B cell (primary cell): ENCODE results near the gene PKNOX2. TPM values are rescaled to one million over a fixed set of nuclear protein-coding genes. Genes with fewer than 3 reads are reported as not detected.

Experiments used
- ATAC-seq: fragments of 200-7000 bp; cut with Tn5 transposase; one replicate; pipeline ENCODE4 v1.10.0; 2021; ENCODE audit warnings: low read depth, mild to moderate bottlenecking, moderate number of reproducible peaks, moderate library complexity
- CTCF ChIA-PET: fragments of 350-600 bp; sonication (Branson Sonifier 250); formaldehyde crosslinking; loops from one replicate; lab custom pipeline; 2021; ENCODE audit warnings: antibody characterized with exemption, inconsistent platforms; lab: Charles Lee
- POLR2A ChIA-PET: fragments of 350-600 bp; sonication (Branson Sonifier 250); formaldehyde crosslinking; loops from one replicate; lab custom pipeline; 2021; ENCODE audit warnings: antibody characterized with exemption; lab: Charles Lee
- DNase-seq: peaks from one replicate; pipeline ENCODE4 v3.0.0; 2013
- H2AFZ ChIP-seq: 2 replicates; pipeline ENCODE4 v1.6.1; 2012; ENCODE audit warnings: mild to moderate bottlenecking, low read depth, low read length; ENCODE audit not compliant: insufficient read depth, poor library complexity, severe bottlenecking
- H3K27ac ChIP-seq, 2 donors: 1 replicate in 1 of 2; 2 replicates in 1 of 2; pipeline ENCODE4 v1.5.1; 2012 to 2013; ENCODE audit warnings: low read length in 2 of 2, mild to moderate bottlenecking in 2 of 2, moderate library complexity in 1 of 2
- H3K27me3 ChIP-seq, 4 experiments: fragments of 200-600 bp in 1 of 4; sonication (generic) in 1 of 4; replicated peaks in 1 of 4; 1 replicate in 2 of 4; 2 replicates in 2 of 4; pipeline versions ENCODE4 v1.6.1 to v1.7.0; 2013 to 2016; ENCODE audit warnings: low read length in 3 of 4, mild to moderate bottlenecking in 2 of 4, mixed read lengths in 1 of 4, moderate library complexity in 1 of 4; ENCODE audit not compliant: insufficient read depth in 4 of 4, control insufficient read depth in 3 of 4; ENCODE audit errors: control extremely low read depth in 1 of 4
- H3K36me3 ChIP-seq, 2 experiments: replicated peaks in 1 of 2; 1 replicate in 1 of 2; 2 replicates in 1 of 2; pipeline versions ENCODE4 v1.6.1 to v1.7.1; 2013; ENCODE audit warnings: low read length in 1 of 2; ENCODE audit not compliant: insufficient read depth in 2 of 2, control insufficient read depth in 1 of 2; ENCODE audit errors: control extremely low read depth in 1 of 2, extremely low read depth in 1 of 2
- H3K4me1 ChIP-seq, 2 donors: fragments of 200-600 bp in 1 of 2; sonication (generic) in 1 of 2; 1 replicate in 1 of 2; 2 replicates in 1 of 2; pipeline versions ENCODE4 v1.5.1 to v1.6.1; 2013 to 2017; ENCODE audit warnings: low read length in 2 of 2; ENCODE audit not compliant: control insufficient read depth in 2 of 2, insufficient read depth in 2 of 2
- H3K4me2 ChIP-seq: replicated peaks from 2 replicates; pipeline ENCODE3; 2012; ENCODE audit warnings: mild to moderate bottlenecking, low read depth, low read length; ENCODE audit not compliant: poor library complexity, severe bottlenecking
- H3K4me3 ChIP-seq, 5 experiments: fragments of 200-600 bp in 1 of 5; sonication (generic) in 1 of 5; 1 replicate in 3 of 5; 2 replicates in 2 of 5; pipeline versions ENCODE4 v1.5.1 to v1.7.0; 2011 to 2016; ENCODE audit warnings: low read length in 4 of 5, mild to moderate bottlenecking in 4 of 5, low read depth in 2 of 5, control low read depth in 1 of 5, moderate library complexity in 1 of 5; ENCODE audit not compliant: insufficient read depth in 1 of 5; ENCODE audit errors: control extremely low read depth in 1 of 5, extremely low read depth in 1 of 5
- H3K79me2 ChIP-seq: fragments of 200-600 bp; sonication (generic); one replicate; pipeline ENCODE4 v1.6.0; 2016; ENCODE audit warnings: low read length; ENCODE audit not compliant: control insufficient read depth, insufficient read depth
- H3K9ac ChIP-seq: fragments of 200-600 bp; sonication (generic); 2 replicates; pipeline ENCODE4 v1.6.1; 2017; ENCODE audit warnings: mild to moderate bottlenecking, low read length, moderate library complexity
- H3K9me3 ChIP-seq, 3 donors: one replicate each; pipeline versions ENCODE4 v1.6.1 to v1.7.1; 2013; ENCODE audit warnings: low read length in 2 of 3; ENCODE audit not compliant: control insufficient read depth in 2 of 3, insufficient read depth in 1 of 3; ENCODE audit errors: control extremely low read depth in 1 of 3
- H4K20me1 ChIP-seq: 2 replicates; pipeline ENCODE4 v1.6.0; 2012; ENCODE audit warnings: mild to moderate bottlenecking, low read length; ENCODE audit not compliant: insufficient read depth, control insufficient read depth, poor library complexity, severe bottlenecking
- H3K27ac Mint-ChIP-seq: one replicate; pipeline ENCODE4 v1.8.0; 2021; ENCODE audit warnings: mixed read lengths
- H3K27me3 Mint-ChIP-seq: one replicate; pipeline ENCODE4 v1.8.0; 2021; ENCODE audit warnings: mixed read lengths
- H3K4me1 Mint-ChIP-seq: one replicate; pipeline ENCODE4 v1.8.0; 2021; ENCODE audit warnings: mixed read lengths
- H3K4me3 Mint-ChIP-seq: one replicate; pipeline ENCODE4 v1.8.0; 2021; ENCODE audit warnings: mixed read lengths
- H3K9me3 Mint-ChIP-seq: one replicate; pipeline ENCODE4 v1.8.0; 2022; ENCODE audit warnings: mixed read lengths; ENCODE audit not compliant: insufficient read depth
- CTCF ChIP-seq: fragments of 200-600 bp; IDR thresholded peaks from one replicate; pipeline ENCODE4 v1.8.0; 2022; ENCODE audit warnings: antibody characterized with exemption, mild to moderate bottlenecking
- EZH2 ChIP-seq: IDR thresholded peaks from 2 replicates; pipeline ENCODE4 v1.6.1; 2012; ENCODE audit warnings: borderline replicate concordance, low read depth, mild to moderate bottlenecking, moderate library complexity, low read length; ENCODE audit not compliant: insufficient read depth, poor library complexity, severe bottlenecking
- WGBS: methylation state at CpG from one replicate; pipeline ENCODE4 v1.1.5; 2013; ENCODE audit warnings: missing lambda C conversion rate; ENCODE audit not compliant: insufficient coverage; 5-methylcytosine and 5-hydroxymethylcytosine counted together
- intact Hi-C: fragments of 100-400 bp; cut with micrococcal nuclease; formaldehyde crosslinking; loops from one replicate; pipeline ENCODE4 v1.10.0; 2022
- polyA plus RNA-seq: library from polyadenylated mRNA; depleted of rRNA; stranded (reverse); fragments of >200 nt; gene quantifications from 2 replicates; pipeline ENCODE4 v1.2.3, GENCODE V29; 2012
- total RNA-seq, 2 donors: library from RNA; stranded (reverse); fragments of 120-200 nt in 1 of 2; gene quantifications; 1 replicate in 1 of 2; 2 replicates in 1 of 2; pipeline versions ENCODE4 v1.2.3 to v1.2.4, GENCODE V29; 2013 to 2022

The PKNOX2 gene
- total and polyA plus RNA-seq, 2 donors (not counting 1 experiment from before 2014, with no cell fraction given), result not detected

DNA sequence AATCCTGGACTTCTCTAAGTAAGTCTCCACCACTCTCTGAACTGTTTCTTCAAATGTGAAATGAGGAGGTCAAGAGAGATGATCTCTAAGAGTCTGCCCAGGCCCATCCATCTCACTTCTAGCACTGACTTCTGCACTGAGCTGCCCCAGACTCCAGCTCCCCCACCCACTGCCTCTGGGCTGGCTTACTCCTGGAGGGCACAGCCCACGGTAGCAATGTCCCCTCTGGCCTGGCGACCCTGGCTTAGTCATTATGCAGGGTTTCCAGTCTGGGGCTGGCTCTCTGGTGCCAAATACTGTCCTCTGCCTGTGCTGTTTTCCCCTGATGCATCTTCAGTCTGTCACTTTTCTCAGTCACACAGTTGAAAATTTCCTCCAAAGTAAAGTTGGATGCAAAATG is 60.9 kb downstream of the PKNOX2 start:
- CTCF ChIA-PET, result no interaction called here
- H3K9me3 Mint-ChIP-seq, result no peaks in the 10 kb centered on the region
- Histone ChIP-seq H3K79me2 (no peaks in the 10 kb centered on the region), H3K4me3 (no peak overlapping the region), H3K4me2 (no peak overlapping the region), H3K27me3 (peaks cover 0 to 10% (median 0%) of the 10 kb centered on the region in 4 experiments), H3K36me3 (no peaks in the 10 kb centered on the region), H3K27ac (no peak overlapping the region), H2AFZ (no peak overlapping the region), H3K4me1 (no peaks in the 10 kb centered on the region), H3K9ac (no peak overlapping the region), H3K9me3 (no peaks in the 10 kb centered on the region), H4K20me1 (no peaks in the 10 kb centered on the region)
- H3K27ac Mint-ChIP-seq, result no peak overlapping the region
- peaks cover 18% of the 10 kb centered on the region for H3K27me3 Mint-ChIP-seq
- DNase-seq, result no peak
- no peaks in the 10 kb centered on the region for H3K4me1 Mint-ChIP-seq
- no peak for TF ChIP-seq CTCF
- TF ChIP-seq EZH2, result no peak
- ATAC-seq, result no peak
- intact Hi-C loops, result no loop called here
- POLR2A ChIA-PET, result no interaction called here
- WGBS, result 94% methylated on average over 2 of the region's 2 CpGs
- no peak overlapping the region for H3K4me3 Mint-ChIP-seq

- H3K27ac Mint-ChIP-seq, result no peak overlapping the region
- WGBS, result no CpG with 5 or more reads among the region's 2 CpGs
Measured at GRCh38 chr11:125226031-125226430, 61.5 kb downstream of the PKNOX2 start.

More at GRCh38 chr11:125226031-125226430, 61.5 kb downstream of the PKNOX2 start:
- no peaks in the 10 kb centered on the region for H3K79me2 ChIP-seq
- no peak overlapping the region for H3K9ac ChIP-seq
- H2AFZ ChIP-seq, result no peak overlapping the region
- no peaks in the 10 kb centered on the region for H3K4me1 ChIP-seq
- ChIA-PET CTCF (no interaction called here), POLR2A (no interaction called here)
- no peak overlapping the region for H3K4me3 ChIP-seq
- ATAC-seq (no peak), DNase-seq (no peak)
- no peaks in the 10 kb centered on the region for H3K36me3 ChIP-seq
- intact Hi-C loops, result no loop called here
- peaks cover 0 to 10% (median 0%) of the 10 kb centered on the region in 4 experiments for H3K27me3 ChIP-seq
- Mint-ChIP-seq H3K4me1 (no peaks in the 10 kb centered on the region), H3K9me3 (no peaks in the 10 kb centered on the region), H3K4me3 (no peak overlapping the region), H3K27me3 (peaks cover 19% of the 10 kb centered on the region)
- H4K20me1 ChIP-seq, result no peaks in the 10 kb centered on the region
- TF ChIP-seq CTCF (no peak), EZH2 (no peak)
- no peak overlapping the region for H3K27ac ChIP-seq
- no peak overlapping the region for H3K4me2 ChIP-seq
- no peaks in the 10 kb centered on the region for H3K9me3 ChIP-seq
